Measurements from ENCODE around the gene MAD1L1.

MAD1L1 gene

GRCh38 chr7:1912593-1913465 lies 319.9 kb downstream of the MAD1L1 start:
- no peak overlapping the region for H3K4me3 ChIP-seq (ENCODE audit: low read length)
- TF ChIP-seq CTCF (IDR thresholded peaks at IDR 0.05; ENCODE audit: low read depth, low read length, poor library complexity, severe bottlenecking) (no peak), EZH2phosphoT487 (IDR thresholded peaks at IDR 0.05; ENCODE audit: borderline replicate concordance, low read length) (no peak)
- H3F3A ChIP-seq (ENCODE audit: control insufficient read depth, insufficient read depth): no peaks in the 10 kb centered on the region
- no peaks in the 10 kb centered on the region for H3K4me1 ChIP-seq (ENCODE audit: control insufficient read depth, low read length)
- no peak overlapping the region for H3K27ac ChIP-seq (ENCODE audit: low read depth, low read length)
- H3K9me3 ChIP-seq (ENCODE audit: control insufficient read depth, insufficient read depth, low read length): no peaks in the 10 kb centered on the region
- 0 out of 2 replicates have a peak, but pooled peaks cover 3% of the 10 kb centered on the region for H4K20me1 ChIP-seq (ENCODE audit: control insufficient read depth, insufficient read depth, low read depth, low read length)
- no peaks in the 10 kb centered on the region for H3K79me2 ChIP-seq (ENCODE audit: control insufficient read depth, low read length)
- H3K9me2 ChIP-seq (replicated peaks; ENCODE audit: control insufficient read depth, low read length): no peaks in the 10 kb centered on the region
- no peaks in the 10 kb centered on the region for H3K36me3 ChIP-seq (ENCODE audit: control insufficient read depth, low read length)
- no peak overlapping the region for H3K4me2 ChIP-seq (ENCODE audit: low read length)
- H3K27me3 ChIP-seq (ENCODE audit: control insufficient read depth, low read length): no peaks in the 10 kb centered on the region

- no peaks in the 10 kb centered on the region for H3K4me1 ChIP-seq (ENCODE audit: control insufficient read depth, low read length)
These were observed 321.2 kb downstream of the MAD1L1 start for GRCh38 chr7:1911571-1911970.

GRCh38 chr7:1910827-1911226 lies 321.9 kb downstream of the MAD1L1 start:
- no peaks in the 10 kb centered on the region for H3K9me2 ChIP-seq (replicated peaks; ENCODE audit: control insufficient read depth, low read length)
- no peak overlapping the region for H3K27ac ChIP-seq (ENCODE audit: low read depth, low read length)
- H3F3A ChIP-seq (ENCODE audit: control insufficient read depth, insufficient read depth): no peaks in the 10 kb centered on the region
- H3K4me2 ChIP-seq (ENCODE audit: low read length): no peak overlapping the region
- H3K36me3 ChIP-seq (ENCODE audit: control insufficient read depth, low read length): no peaks in the 10 kb centered on the region
- no peaks in the 10 kb centered on the region for H3K4me1 ChIP-seq (ENCODE audit: control insufficient read depth, low read length)
- H3K4me3 ChIP-seq (ENCODE audit: low read length): no peak overlapping the region
- H3K79me2 ChIP-seq (ENCODE audit: control insufficient read depth, low read length): no peaks in the 10 kb centered on the region
- no peaks in the 10 kb centered on the region for H3K9me3 ChIP-seq (ENCODE audit: control insufficient read depth, insufficient read depth, low read length)
- TF ChIP-seq EZH2phosphoT487 (IDR thresholded peaks at IDR 0.05; ENCODE audit: borderline replicate concordance, low read length) (no peak), CTCF (IDR thresholded peaks at IDR 0.05; ENCODE audit: low read depth, low read length, poor library complexity, severe bottlenecking) (no peak)
- 0 out of 2 replicates have a peak, but pooled peaks cover 3% of the 10 kb centered on the region for H4K20me1 ChIP-seq (ENCODE audit: control insufficient read depth, insufficient read depth, low read depth, low read length)
- no peaks in the 10 kb centered on the region for H3K27me3 ChIP-seq (ENCODE audit: control insufficient read depth, low read length)

More at GRCh38 chr7:1911571-1911970, 321.2 kb downstream of the MAD1L1 start:
- Histone ChIP-seq H3K79me2 (ENCODE audit: control insufficient read depth, low read length) (no peaks in the 10 kb centered on the region), H3K4me2 (ENCODE audit: low read length) (no peak overlapping the region), H3K9me3 (ENCODE audit: control insufficient read depth, insufficient read depth, low read length) (no peaks in the 10 kb centered on the region), H3K4me3 (ENCODE audit: low read length) (no peak overlapping the region), H4K20me1 (ENCODE audit: control insufficient read depth, insufficient read depth, low read depth, low read length) (0 out of 2 replicates have a peak, but pooled peaks cover 3% of the 10 kb centered on the region), H3K27ac (ENCODE audit: low read depth, low read length) (no peak overlapping the region), H3F3A (ENCODE audit: control insufficient read depth, insufficient read depth) (no peaks in the 10 kb centered on the region), H3K9me2 (replicated peaks; ENCODE audit: control insufficient read depth, low read length) (no peaks in the 10 kb centered on the region), H3K36me3 (ENCODE audit: control insufficient read depth, low read length) (no peaks in the 10 kb centered on the region), H3K27me3 (ENCODE audit: control insufficient read depth, low read length) (no peaks in the 10 kb centered on the region)
- TF ChIP-seq CTCF (IDR thresholded peaks at IDR 0.05; ENCODE audit: low read depth, low read length, poor library complexity, severe bottlenecking): no peak
